HCT116 (cell line): ENCODE measurements around the gene POMT2. TPM values are rescaled to one million over a fixed set of nuclear protein-coding genes. Genes with fewer than 3 reads are reported as not detected.

Source experiments
- ATAC-seq: fragments of 200-7000 bp; cut with Tn5 transposase; 2 replicates; pipeline ENCODE4 v1.9.1; 2020; ENCODE audit warnings: mild to moderate bottlenecking, moderate library complexity
- BruUV-seq: library from RNA; stranded (reverse); fragments of 400-500 nt; replicated peaks from 2 replicates; lab custom pipeline; 2021; lab: Mats Ljungman, UMichigan
- CTCF ChIA-PET: fragments of 300-600 bp; sonication (Branson Sonifier 250); formaldehyde crosslinking; loops from one replicate; lab custom pipeline; 2021; ENCODE audit warnings: antibody characterized with exemption; lab: Charles Lee
- POLR2A ChIA-PET: fragments of 300-600, 350-600 bp; sonication (Branson Sonifier 250); formaldehyde crosslinking; loops from one replicate; lab custom pipeline; 2021; ENCODE audit warnings: antibody characterized with exemption; lab: Charles Lee
- RAD21 ChIA-PET, 2 experiments: fragments of 300-600 bp; sonication (Branson Sonifier 250); formaldehyde crosslinking; loops; one replicate each; lab custom pipeline; 2023; ENCODE audit warnings: low total read pairs in 2 of 2; ENCODE audit not compliant: uncharacterized antibody in 2 of 2, unreplicated experiment in 2 of 2, low non-redundant PET in 1 of 2; lab: Charles Lee
- DNase-seq: peaks from one replicate; pipeline ENCODE4 v3.0.0-alpha.2; 2010; ENCODE audit warnings: low read depth, low spot score
- H2AFZ ChIP-seq: fragments of 200-600 bp; shearing (Covaris generic), sonication (generic); 2 replicates; pipeline ENCODE4 v1.6.1; 2017; ENCODE audit warnings: low read depth, mixed run types, mixed read lengths, antibody characterized with exemption, low read length; ENCODE audit not compliant: poor library complexity, severe bottlenecking
- H3K27ac ChIP-seq: 2 replicates; pipeline ENCODE4 v1.5.1; 2012; ENCODE audit warnings: low read depth, low read length
- H3K27me3 ChIP-seq: fragments of 200-600 bp; sonication (generic); 2 replicates; pipeline ENCODE4 v1.6.1; 2016; ENCODE audit warnings: mixed run types, low read length, mixed read lengths; ENCODE audit not compliant: insufficient read depth
- H3K36me3 ChIP-seq, 2 experiments: fragments of 200-500 bp in 1 of 2; fragments of 200-600 bp in 1 of 2; sonication (Bioruptor generic) in 1 of 2; sonication (generic) in 1 of 2; 2 replicates each; pipeline versions ENCODE4 v1.5.1 to v1.6.1; 2014 to 2016; ENCODE audit warnings: low read length in 2 of 2, inconsistent platforms in 1 of 2, mixed read lengths in 1 of 2, mixed run types in 1 of 2; ENCODE audit not compliant: insufficient read depth in 2 of 2, control insufficient read depth in 1 of 2
- H3K4me1 ChIP-seq, 2 experiments: fragments of 200-600 bp in 1 of 2; sonication (generic) in 1 of 2; 2 replicates each; pipeline versions ENCODE4 v1.5.1 to v1.6.1; 2012 to 2017; ENCODE audit warnings: low read length in 2 of 2, inconsistent platforms in 1 of 2, mild to moderate bottlenecking in 1 of 2, mixed read lengths in 1 of 2, mixed run types in 1 of 2, moderate library complexity in 1 of 2; ENCODE audit not compliant: insufficient read depth in 2 of 2, control insufficient read depth in 1 of 2
- H3K4me2 ChIP-seq: fragments of 200-600 bp; sonication (generic); 2 replicates; pipeline ENCODE4 v1.6.1; 2017; ENCODE audit warnings: mixed run types, low read length, mixed read lengths
- H3K4me3 ChIP-seq, 2 experiments: fragments of 200-600 bp in 1 of 2; sonication (generic) in 1 of 2; replicated peaks in 1 of 2; 2 replicates each; pipeline ENCODE4 v1.5.1; 2011 to 2016; ENCODE audit warnings: low read length in 2 of 2, control low read depth in 1 of 2, low read depth in 1 of 2, mild to moderate bottlenecking in 1 of 2, mixed read lengths in 1 of 2, mixed run types in 1 of 2
- H3K79me2 ChIP-seq: fragments of 200-600 bp; sonication (generic); 2 replicates; pipeline ENCODE4 v1.6.1; 2017; ENCODE audit warnings: mild to moderate bottlenecking, mixed run types, low read length, moderate library complexity, mixed read lengths; ENCODE audit not compliant: insufficient read depth
- H3K9ac ChIP-seq: fragments of 200-600 bp; sonication (generic); 2 replicates; pipeline ENCODE4 v1.6.1; 2016; ENCODE audit warnings: low read length, mixed read lengths
- H3K9me2 ChIP-seq: fragments of 200-600 bp; sonication (generic), shearing (Covaris generic); 2 replicates; pipeline ENCODE4 v1.6.1; 2017; ENCODE audit warnings: mixed run types, mild to moderate bottlenecking, moderate library complexity; ENCODE audit not compliant: insufficient read depth
- H3K9me3 ChIP-seq, 2 experiments: fragments of 200-500 bp in 1 of 2; fragments of 200-600 bp in 1 of 2; sonication (Bioruptor generic) in 1 of 2; sonication (generic) in 1 of 2; 2 replicates each; pipeline ENCODE4 v1.6.1; 2014 to 2017; ENCODE audit warnings: low read length in 2 of 2, mixed read lengths in 2 of 2, inconsistent platforms in 1 of 2, low read depth in 1 of 2, mild to moderate bottlenecking in 1 of 2, mixed run types in 1 of 2, moderate library complexity in 1 of 2; ENCODE audit not compliant: control insufficient read depth in 1 of 2, insufficient read depth in 1 of 2
- H4K20me1 ChIP-seq: fragments of 200-600 bp; sonication (generic), shearing (Covaris generic); 2 replicates; pipeline ENCODE4 v1.6.1; 2017; ENCODE audit warnings: mixed run types, mild to moderate bottlenecking, moderate library complexity; ENCODE audit not compliant: insufficient read depth
- POLR2AphosphoS5 ChIP-seq: IDR thresholded peaks from 2 replicates; pipeline ENCODE4 v1.6.1; 2011; ENCODE audit warnings: mild to moderate bottlenecking, low read depth, low read length, moderate library complexity
- RAD21 ChIP-seq: IDR thresholded peaks from 2 replicates; pipeline ENCODE4 v1.6.1; 2012; ENCODE audit warnings: low read depth, mild to moderate bottlenecking
- YY1 ChIP-seq: IDR thresholded peaks from 2 replicates; pipeline ENCODE4 v1.6.1; 2011; ENCODE audit warnings: low read length, low read depth, moderate library complexity, mild to moderate bottlenecking; ENCODE audit not compliant: insufficient replicate concordance; ENCODE audit errors: extremely low read depth
- intact Hi-C: fragments of 100-400 bp; cut with micrococcal nuclease; formaldehyde crosslinking; loops from 2 replicates; pipeline ENCODE4 v1.10.0; 2022
- total RNA-seq: library from RNA; stranded (reverse); gene quantifications from one replicate; pipeline ENCODE4 v1.2.1, GENCODE V29; 2021; ENCODE audit not compliant: unreplicated experiment
- TF ChIP-seq, protein P1 (sequence below): IDR thresholded peaks from 2 replicates; pipeline ENCODE4 v1.6.1; 2012

Gene POMT2
- total RNA-seq, 1 experiment from 2014 or later: 30.2 TPM

DNA sequence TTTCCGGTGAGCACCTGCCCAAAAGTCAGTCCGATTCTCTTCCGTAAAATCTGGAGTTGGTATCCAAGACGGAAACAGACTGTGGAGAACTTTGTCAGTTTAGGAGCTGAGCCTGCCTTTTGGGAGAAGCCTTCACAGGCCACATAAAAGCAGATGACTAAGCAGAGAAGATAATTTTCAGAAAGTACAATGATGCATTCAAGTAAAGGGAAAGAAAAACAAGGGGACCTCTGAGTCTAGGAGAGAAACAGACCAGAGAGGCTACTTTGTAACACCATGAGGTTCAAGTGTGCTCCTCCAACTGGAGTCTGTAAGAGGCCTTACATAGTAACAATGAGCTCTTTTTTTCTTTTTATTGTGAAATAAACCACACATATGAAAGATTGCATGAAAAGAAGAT, 35.1 kb upstream of the POMT2 start:
- Histone ChIP-seq H2AFZ (no peak overlapping the region), H3K4me1 (no peaks in the 10 kb centered on the region), H3K4me2 (no peak overlapping the region), H3K9ac (no peak overlapping the region), H3K27me3 (no peaks in the 10 kb centered on the region), H3K9me3 (no peaks in the 10 kb centered on the region), H3K9me2 (no peaks in the 10 kb centered on the region), H3K27ac (no peak overlapping the region), H3K79me2 (no peaks in the 10 kb centered on the region), H3K36me3 (no peaks in the 10 kb centered on the region), H4K20me1 (no peaks in the 10 kb centered on the region; the same call in 1 of the 2 replicates), H3K4me3 (no peak overlapping the region)
- CTCF ChIA-PET: no interaction called here
- RAD21 ChIA-PET: no interaction called here
- ATAC-seq: no peak
- POLR2A ChIA-PET: no interaction called here
- no TSS peak for BruUV-seq
- no peak for TF ChIP-seq POLR2AphosphoS5
- TF ChIP-seq, protein P1, sequence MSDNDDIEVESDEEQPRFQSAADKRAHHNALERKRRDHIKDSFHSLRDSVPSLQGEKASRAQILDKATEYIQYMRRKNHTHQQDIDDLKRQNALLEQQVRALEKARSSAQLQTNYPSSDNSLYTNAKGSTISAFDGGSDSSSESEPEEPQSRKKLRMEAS: no peak
- intact Hi-C loops: no loop called here
- no peak for DNase-seq

DNA sequence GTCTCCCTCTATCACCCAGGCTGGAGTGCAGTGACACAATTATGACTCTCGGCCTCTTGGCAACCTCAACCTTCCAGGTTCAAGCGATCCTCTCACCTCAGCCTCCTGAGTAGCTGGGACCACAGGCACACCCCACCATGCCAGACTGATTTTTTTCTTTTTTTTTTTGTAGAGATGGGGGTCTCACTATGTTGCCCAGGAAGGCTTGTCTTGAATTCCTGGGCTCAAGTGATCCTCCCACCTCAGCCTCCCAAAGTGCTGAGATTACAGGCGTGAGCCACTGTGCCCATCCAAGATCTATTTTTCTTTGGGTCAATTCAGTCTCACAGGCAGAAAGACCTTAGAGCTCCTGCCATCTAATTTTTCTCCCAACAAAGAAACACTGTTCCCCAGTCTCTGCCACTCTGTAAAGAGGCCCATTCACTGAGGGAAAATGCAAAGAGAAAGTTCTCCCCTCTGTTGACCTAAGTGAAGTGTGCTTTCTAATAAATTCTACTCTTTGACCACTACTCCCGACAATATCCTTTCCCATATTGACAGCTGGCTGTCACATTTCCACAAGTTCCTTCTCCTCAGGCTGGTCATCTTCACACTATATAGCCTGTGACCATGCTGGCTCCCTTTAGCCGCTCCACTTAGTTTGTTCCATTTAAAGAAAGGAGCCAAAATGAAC, 32.9 kb upstream of the POMT2 start:
- no peaks in the 10 kb centered on the region for H3K9me3 ChIP-seq
- H3K27ac ChIP-seq: no peak overlapping the region
- no peaks in the 10 kb centered on the region for H3K27me3 ChIP-seq
- no peaks in the 10 kb centered on the region for H3K9me2 ChIP-seq
- H2AFZ ChIP-seq: no peak overlapping the region
- intact Hi-C loops: no loop called here
- ChIA-PET POLR2A (no interaction called here), CTCF (no interaction called here), RAD21 (no interaction called here)
- ATAC-seq: no peak
- no peak overlapping the region for H3K4me2 ChIP-seq
- BruUV-seq: no TSS peak
- H3K4me1 ChIP-seq: no peaks in the 10 kb centered on the region
- DNase-seq: no peak
- H3K36me3 ChIP-seq: 0 out of 4 replicates have a peak, but pooled peaks cover 0 to 4% of the 10 kb centered on the region in 2 experiments
- H4K20me1 ChIP-seq: no peaks in the 10 kb centered on the region
- no peak overlapping the region for H3K4me3 ChIP-seq
- no peak for TF ChIP-seq RAD21
- no peak for TF ChIP-seq YY1
- no peaks in the 10 kb centered on the region for H3K79me2 ChIP-seq
- no peak overlapping the region for H3K9ac ChIP-seq
